Activated CD8-positive, alpha-beta T cell treated with anti-CD3 and anti-CD28 coated beads for 36 hours (primary cell): ENCODE results near the gene LURAP1L. TPM values are rescaled to one million over a fixed set of nuclear protein-coding genes. Genes with fewer than 3 reads are reported as not detected.

Experiments used
- ATAC-seq: fragments of 200-7000 bp; cut with Tn5 transposase; one replicate; pipeline ENCODE4 v1.10.0; 2021; ENCODE audit warnings: mild to moderate bottlenecking, moderate library complexity
- CTCF ChIA-PET: fragments of 350-600 bp; sonication (Branson Sonifier 250); formaldehyde crosslinking; loops from one replicate; lab custom pipeline; 2021; ENCODE audit warnings: antibody characterized with exemption; lab: Charles Lee
- POLR2A ChIA-PET: fragments of 350-600 bp; sonication (Branson Sonifier 250); formaldehyde crosslinking; loops from one replicate; lab custom pipeline; 2021; ENCODE audit warnings: antibody characterized with exemption; lab: Charles Lee
- DNase-seq: peaks from one replicate; pipeline ENCODE4 v3.0.0-alpha.2; 2020
- H3K27ac Mint-ChIP-seq: one replicate; pipeline ENCODE4 v1.8.0; 2021; ENCODE audit warnings: mild to moderate bottlenecking, mixed read lengths
- H3K27me3 Mint-ChIP-seq: one replicate; pipeline ENCODE4 v1.8.0; 2021; ENCODE audit warnings: mixed read lengths
- H3K36me3 Mint-ChIP-seq: one replicate; pipeline ENCODE4 v1.8.0; 2021; ENCODE audit warnings: low read depth, mixed read lengths
- H3K4me1 Mint-ChIP-seq: one replicate; pipeline ENCODE4 v1.8.0; 2021; ENCODE audit warnings: low read depth, mixed read lengths
- H3K4me3 Mint-ChIP-seq: one replicate; pipeline ENCODE4 v1.8.0; 2021; ENCODE audit warnings: mild to moderate bottlenecking, moderate library complexity, mixed read lengths
- H3K9me3 Mint-ChIP-seq: one replicate; pipeline ENCODE4 v1.8.0; 2021; ENCODE audit warnings: mixed read lengths
- intact Hi-C: fragments of 100-400 bp; cut with micrococcal nuclease; formaldehyde crosslinking; loops from one replicate; pipeline ENCODE4 v1.10.0; 2022
- total RNA-seq, 2 experiments: library from RNA; stranded (reverse); gene quantifications; one replicate each; pipeline ENCODE4 v1.2.3, GENCODE V29; 2021
- TF ChIP-seq, protein P1 (sequence below): fragments of 200-600 bp; IDR thresholded peaks from one replicate; pipeline ENCODE4 v1.8.0; 2022; ENCODE audit warnings: antibody characterized with exemption, mild to moderate bottlenecking

Gene LURAP1L
- total RNA-seq, 2 experiments from 2014 or later, result not detected

- TF ChIP-seq, protein P1, sequence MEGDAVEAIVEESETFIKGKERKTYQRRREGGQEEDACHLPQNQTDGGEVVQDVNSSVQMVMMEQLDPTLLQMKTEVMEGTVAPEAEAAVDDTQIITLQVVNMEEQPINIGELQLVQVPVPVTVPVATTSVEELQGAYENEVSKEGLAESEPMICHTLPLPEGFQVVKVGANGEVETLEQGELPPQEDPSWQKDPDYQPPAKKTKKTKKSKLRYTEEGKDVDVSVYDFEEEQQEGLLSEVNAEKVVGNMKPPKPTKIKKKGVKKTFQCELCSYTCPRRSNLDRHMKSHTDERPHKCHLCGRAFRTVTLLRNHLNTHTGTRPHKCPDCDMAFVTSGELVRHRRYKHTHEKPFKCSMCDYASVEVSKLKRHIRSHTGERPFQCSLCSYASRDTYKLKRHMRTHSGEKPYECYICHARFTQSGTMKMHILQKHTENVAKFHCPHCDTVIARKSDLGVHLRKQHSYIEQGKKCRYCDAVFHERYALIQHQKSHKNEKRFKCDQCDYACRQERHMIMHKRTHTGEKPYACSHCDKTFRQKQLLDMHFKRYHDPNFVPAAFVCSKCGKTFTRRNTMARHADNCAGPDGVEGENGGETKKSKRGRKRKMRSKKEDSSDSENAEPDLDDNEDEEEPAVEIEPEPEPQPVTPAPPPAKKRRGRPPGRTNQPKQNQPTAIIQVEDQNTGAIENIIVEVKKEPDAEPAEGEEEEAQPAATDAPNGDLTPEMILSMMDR, result no peak
- ChIA-PET CTCF (interaction anchor here (0.9 to 1.0 kb wide), 2 partner anchors 22 to 66 kb away, joined by 3 to 4 read pairs; no protein-coding TSS in a partner anchor), POLR2A (no interaction called here)
- H3K36me3 Mint-ChIP-seq, result no peaks in the 10 kb centered on the region
- H3K27ac Mint-ChIP-seq, result no peak overlapping the region
- H3K4me3 Mint-ChIP-seq, result no peak overlapping the region
- DNase-seq (no peak), ATAC-seq (no peak)
- no peaks in the 10 kb centered on the region for H3K4me1 Mint-ChIP-seq
- no peaks in the 10 kb centered on the region for H3K27me3 Mint-ChIP-seq
- intact Hi-C loops, result no loop called here
- H3K9me3 Mint-ChIP-seq, result peaks cover 6% of the 10 kb centered on the region
Measured at GRCh38 chr9:12798066-12798770, 23.4 kb downstream of the LURAP1L start.

GRCh38 chr9:12801187-12801586 is 26.4 kb downstream of the LURAP1L start:
- intact Hi-C loops, result no loop called here
- H3K27ac Mint-ChIP-seq, result no peak overlapping the region
- ATAC-seq (no peak), DNase-seq (no peak)
- POLR2A ChIA-PET, result no interaction called here
- peaks cover 4% of the 10 kb centered on the region for H3K9me3 Mint-ChIP-seq
- no peak overlapping the region for H3K4me3 Mint-ChIP-seq
- CTCF ChIA-PET, result no interaction called here
- H3K36me3 Mint-ChIP-seq, result no peaks in the 10 kb centered on the region
- H3K4me1 Mint-ChIP-seq, result no peaks in the 10 kb centered on the region
- TF ChIP-seq, protein P1, result no peak
- H3K27me3 Mint-ChIP-seq, result no peaks in the 10 kb centered on the region

DNA sequence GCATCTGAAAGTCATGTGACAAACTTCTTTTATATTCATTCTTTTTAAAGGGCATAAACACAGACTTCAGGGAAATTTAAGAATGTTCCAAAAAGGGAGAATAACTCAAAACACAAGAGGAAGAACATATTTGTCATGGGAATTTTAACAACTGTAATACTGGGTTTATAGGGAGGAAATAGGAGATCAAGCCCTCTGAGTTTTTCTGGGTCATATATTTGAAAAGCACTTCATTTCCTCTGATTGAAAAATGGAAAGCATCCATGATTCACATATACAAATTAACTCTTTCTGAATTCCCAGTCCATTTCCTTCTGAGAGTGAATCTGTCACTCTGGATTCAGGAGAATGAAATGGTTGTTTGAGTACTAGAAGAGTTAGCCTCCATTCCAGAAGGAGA is 26.8 kb downstream of the LURAP1L start:
- ATAC-seq (no peak), DNase-seq (no peak)
- no peak overlapping the region for H3K4me3 Mint-ChIP-seq
- intact Hi-C loops, result no loop called here
- peaks cover 4% of the 10 kb centered on the region for H3K9me3 Mint-ChIP-seq
- TF ChIP-seq, protein P1, result no peak
- H3K27ac Mint-ChIP-seq, result no peak overlapping the region
- no peaks in the 10 kb centered on the region for H3K4me1 Mint-ChIP-seq
- POLR2A ChIA-PET, result no interaction called here
- CTCF ChIA-PET, result no interaction called here
- no peaks in the 10 kb centered on the region for H3K36me3 Mint-ChIP-seq
- no peaks in the 10 kb centered on the region for H3K27me3 Mint-ChIP-seq

DNA sequence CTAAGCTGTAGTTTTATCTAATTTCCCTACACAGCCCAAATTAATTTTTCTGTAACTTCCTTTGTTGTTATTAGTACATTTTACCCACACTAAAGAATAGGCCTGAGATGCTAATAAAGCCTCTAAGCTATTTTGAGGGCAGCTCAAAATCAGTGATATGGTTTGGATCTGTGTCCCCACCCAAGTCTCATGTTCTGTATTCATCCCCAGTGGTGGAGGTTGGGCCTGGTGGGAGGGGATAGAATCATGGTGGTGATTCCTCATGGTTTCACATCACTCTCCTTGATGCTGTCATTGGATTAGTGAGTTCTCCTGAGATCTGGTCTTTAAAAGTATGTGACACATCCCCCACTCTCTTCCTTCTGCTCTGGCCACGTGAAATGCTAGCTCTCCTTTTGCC is 27.3 kb downstream of the LURAP1L start:
- POLR2A ChIA-PET, result no interaction called here
- TF ChIP-seq, protein P1, result no peak
- Mint-ChIP-seq H3K4me1 (no peaks in the 10 kb centered on the region), H3K36me3 (no peaks in the 10 kb centered on the region), H3K4me3 (no peak overlapping the region), H3K27me3 (no peaks in the 10 kb centered on the region), H3K9me3 (peaks cover 4% of the 10 kb centered on the region), H3K27ac (no peak overlapping the region)
- intact Hi-C loops, result no loop called here
- DNase-seq (no peak), ATAC-seq (no peak)
- CTCF ChIA-PET, result no interaction called here

DNA sequence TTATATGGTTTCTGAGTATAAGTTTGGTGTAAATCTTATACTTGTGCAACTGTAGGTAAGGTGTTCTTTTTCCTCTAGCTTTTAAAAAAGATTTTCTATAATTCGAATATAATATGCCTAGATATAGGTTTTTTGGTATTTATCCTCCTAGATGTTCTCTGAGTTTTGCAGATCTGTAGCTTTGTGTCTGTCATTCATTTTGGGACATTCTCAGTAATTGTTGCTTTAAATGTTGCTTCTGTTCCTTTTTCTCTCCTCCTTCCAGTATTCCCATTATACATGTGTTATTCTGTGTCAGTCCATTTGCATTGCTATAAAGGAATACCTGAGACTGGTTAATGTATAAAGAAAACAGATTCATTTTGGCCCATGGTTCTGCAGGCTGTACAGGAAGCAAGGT is 33.7 kb downstream of the LURAP1L start:
- CTCF ChIA-PET, result interaction anchor here (0.6 kb wide), 1 partner anchor 171 kb away, joined by 3 read pairs; no protein-coding TSS in a partner anchor
- Mint-ChIP-seq H3K9me3 (no peaks in the 10 kb centered on the region), H3K27ac (no peak overlapping the region), H3K4me1 (no peaks in the 10 kb centered on the region), H3K36me3 (no peaks in the 10 kb centered on the region), H3K4me3 (no peak overlapping the region), H3K27me3 (no peaks in the 10 kb centered on the region)
- POLR2A ChIA-PET, result no interaction called here
- ATAC-seq, result no peak
- TF ChIP-seq, protein P1, result no peak
- intact Hi-C loops, result no loop called here
- no peak for DNase-seq
